Keratinocyte (primary cell): ENCODE results near the gene CHRNA1.

ENCODE experiments used
- EZH2 ChIP-seq: IDR thresholded peaks from one replicate; pipeline ENCODE4 v1.6.1; 2012; ENCODE audit warnings: inconsistent platforms, mild to moderate bottlenecking, low read length, moderate library complexity
- TF ChIP-seq, protein P1 (sequence below), 3 experiments: IDR thresholded peaks in 1 of 3; conservative IDR thresholded peaks in 1 of 3; optimal IDR thresholded peaks in 1 of 3; 2 replicates in 2 of 3; 3 replicates in 1 of 3; pipeline versions ENCODE3 to v1.5.1; 2011; ENCODE audit warnings: low read length in 3 of 3, mild to moderate bottlenecking in 3 of 3, moderate library complexity in 2 of 3, control low read depth in 1 of 3, inconsistent platforms in 1 of 3; ENCODE audit not compliant: insufficient read depth in 2 of 3; ENCODE audit errors: extremely low read depth in 1 of 3

DNA sequence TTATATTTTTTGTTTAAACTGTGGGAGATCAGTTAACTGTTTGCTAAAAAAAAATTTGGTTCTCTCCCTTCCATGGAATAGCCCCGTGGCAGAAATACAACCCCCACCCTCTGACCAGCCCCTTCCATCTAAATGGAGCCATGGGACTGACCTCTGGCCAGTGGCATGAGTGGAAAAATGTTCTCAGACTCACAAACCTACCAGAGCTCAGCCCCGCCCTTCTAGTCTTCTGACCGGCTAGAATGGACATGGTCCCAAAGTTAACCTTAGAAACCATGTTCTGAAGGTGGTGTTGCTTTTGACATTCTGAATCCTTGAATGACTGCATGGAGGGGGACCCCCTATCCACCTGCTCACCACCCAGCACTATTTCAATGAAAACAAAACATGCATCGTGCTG lies 1.3 kb upstream of the CHRNA1 start:
- TF ChIP-seq, protein P1, sequence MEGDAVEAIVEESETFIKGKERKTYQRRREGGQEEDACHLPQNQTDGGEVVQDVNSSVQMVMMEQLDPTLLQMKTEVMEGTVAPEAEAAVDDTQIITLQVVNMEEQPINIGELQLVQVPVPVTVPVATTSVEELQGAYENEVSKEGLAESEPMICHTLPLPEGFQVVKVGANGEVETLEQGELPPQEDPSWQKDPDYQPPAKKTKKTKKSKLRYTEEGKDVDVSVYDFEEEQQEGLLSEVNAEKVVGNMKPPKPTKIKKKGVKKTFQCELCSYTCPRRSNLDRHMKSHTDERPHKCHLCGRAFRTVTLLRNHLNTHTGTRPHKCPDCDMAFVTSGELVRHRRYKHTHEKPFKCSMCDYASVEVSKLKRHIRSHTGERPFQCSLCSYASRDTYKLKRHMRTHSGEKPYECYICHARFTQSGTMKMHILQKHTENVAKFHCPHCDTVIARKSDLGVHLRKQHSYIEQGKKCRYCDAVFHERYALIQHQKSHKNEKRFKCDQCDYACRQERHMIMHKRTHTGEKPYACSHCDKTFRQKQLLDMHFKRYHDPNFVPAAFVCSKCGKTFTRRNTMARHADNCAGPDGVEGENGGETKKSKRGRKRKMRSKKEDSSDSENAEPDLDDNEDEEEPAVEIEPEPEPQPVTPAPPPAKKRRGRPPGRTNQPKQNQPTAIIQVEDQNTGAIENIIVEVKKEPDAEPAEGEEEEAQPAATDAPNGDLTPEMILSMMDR (optimal IDR thresholded peaks at IDR 0.05 in 1 of 3, IDR thresholded peaks at IDR 0.05 in 1 of 3, conservative IDR thresholded peaks at IDR 0.05 in 1 of 3; ENCODE audit: extremely low read depth in 1 of 3, insufficient read depth in 2 of 3, low read length in 3 of 3) = no peak
- no peak for TF ChIP-seq EZH2
